Muscle layer of colon (tissue), 2 donors: Measurements from ENCODE around the gene TRIM4.
"Not testable (repeated sequence)": the region's sequence is repeated elsewhere in the genome, so short reads cannot be mapped to it uniquely, and the experiment has no call there.

Experiments
- H3K27ac ChIP-seq: one replicate; pipeline ENCODE4 v1.7.0; 2013; ENCODE audit warnings: low read depth, mild to moderate bottlenecking, low read length, moderate library complexity
- H3K27me3 ChIP-seq, 2 donors: one replicate each; pipeline ENCODE4 v1.7.0; 2013; ENCODE audit warnings: low read length in 2 of 2, mild to moderate bottlenecking in 2 of 2; ENCODE audit not compliant: insufficient read depth in 2 of 2, control insufficient read depth in 1 of 2
- H3K36me3 ChIP-seq: one replicate; pipeline ENCODE4 v1.7.0; 2013; ENCODE audit warnings: mild to moderate bottlenecking, low read length; ENCODE audit not compliant: insufficient read depth
- H3K4me1 ChIP-seq: one replicate; pipeline ENCODE4 v1.7.0; 2013; ENCODE audit warnings: mild to moderate bottlenecking, low read length; ENCODE audit not compliant: insufficient read depth
- H3K4me3 ChIP-seq, 2 donors: one replicate each; pipeline ENCODE4 v1.7.0; 2013; ENCODE audit warnings: low read length in 2 of 2, low read depth in 1 of 2, mild to moderate bottlenecking in 1 of 2, moderate library complexity in 1 of 2
- H3K9ac ChIP-seq: one replicate; pipeline ENCODE4 v1.7.0; 2013; ENCODE audit warnings: low read length
- H3K9me3 ChIP-seq: one replicate; pipeline ENCODE4 v1.7.0; 2013; ENCODE audit warnings: mild to moderate bottlenecking, low read length
- donor health status: abdominal sarcoma.
- donor health status: Adenocarcinoma of cecum.

The TRIM4 gene

GRCh38 chr7:99938296-99938695 lies 19.0 kb upstream of the TRIM4 start:
- no peak overlapping the region for H3K27ac ChIP-seq
- H3K36me3 ChIP-seq: no peaks in the 10 kb centered on the region
- H3K9me3 ChIP-seq: no peaks in the 10 kb centered on the region
- no peaks in the 10 kb centered on the region for H3K4me1 ChIP-seq
- no peaks in the 10 kb centered on the region for H3K27me3 ChIP-seq
- no peak overlapping the region for H3K4me3 ChIP-seq
- H3K9ac ChIP-seq: no peak overlapping the region

- not testable (repeated sequence) for H3K27me3 ChIP-seq, H3K4me3 ChIP-seq, H3K27ac ChIP-seq, H3K9me3 ChIP-seq, H3K4me1 ChIP-seq, H3K36me3 ChIP-seq, H3K9ac ChIP-seq
Measured at GRCh38 chr7:99935009-99935408, 15.7 kb upstream of the TRIM4 start.

GRCh38 chr7:99930376-99930775 lies 11.0 kb upstream of the TRIM4 start:
- Histone ChIP-seq H3K4me1 (peaks cover 7% of the 10 kb centered on the region), H3K27me3 (no peaks in the 10 kb centered on the region), H3K4me3 (no peak overlapping the region), H3K9me3 (no peaks in the 10 kb centered on the region), H3K9ac (no peak overlapping the region), H3K27ac (no peak overlapping the region), H3K36me3 (no peaks in the 10 kb centered on the region)

- no peak overlapping the region for H3K9ac ChIP-seq
- H3K4me1 ChIP-seq: peaks cover 7% of the 10 kb centered on the region
- no peaks in the 10 kb centered on the region for H3K9me3 ChIP-seq
- H3K36me3 ChIP-seq: no peaks in the 10 kb centered on the region
- no peaks in the 10 kb centered on the region for H3K27me3 ChIP-seq
- peak overlapping the region in 1 of 2 donors; percentile 12 for H3K4me3 ChIP-seq
- H3K27ac ChIP-seq: no peak overlapping the region
Measured at GRCh38 chr7:99929730-99930053, 10.4 kb upstream of the TRIM4 start.

- Histone ChIP-seq H3K4me1 (peaks cover 7% of the 10 kb centered on the region), H3K27ac (no peak within 1 kb of the TSS), H3K4me3 (peak within 1 kb of the TSS in 1 of 2 donors; percentile 12), H3K27me3 (no peaks in the 10 kb centered on the region), H3K36me3 (no peaks in the 10 kb centered on the region), H3K9ac (no peak within 1 kb of the TSS), H3K9me3 (no peaks in the 10 kb centered on the region)
Measured at GRCh38 chr7:99928994-99929729, 9.8 kb upstream of the TRIM4 start, which contains the start of gene GJC3. Gene GJC3, minus strand, starts transcription at chr7:99929620. Its CDS starts 0 bp downstream, at chr7:99929620.

- Histone ChIP-seq H3K36me3 (no peaks in the 10 kb centered on the region), H3K27me3 (no peaks in the 10 kb centered on the region), H3K9ac (no peak overlapping the region), H3K4me3 (no peak overlapping the region), H3K9me3 (no peaks in the 10 kb centered on the region), H3K27ac (no peak overlapping the region), H3K4me1 (peaks cover 7% of the 10 kb centered on the region)
Measured at GRCh38 chr7:99928188-99928587, 8.9 kb upstream of the TRIM4 start.

GRCh38 chr7:99927536-99927935 lies 8.2 kb upstream of the TRIM4 start:
- Histone ChIP-seq H3K27me3 (no peaks in the 10 kb centered on the region), H3K36me3 (no peaks in the 10 kb centered on the region), H3K4me1 (peaks cover 7% of the 10 kb centered on the region), H3K9ac (no peak overlapping the region), H3K4me3 (no peak overlapping the region), H3K9me3 (no peaks in the 10 kb centered on the region), H3K27ac (no peak overlapping the region)

- Histone ChIP-seq H3K9ac (no peak overlapping the region), H3K27me3 (no peaks in the 10 kb centered on the region), H3K36me3 (no peaks in the 10 kb centered on the region)
Measured at GRCh38 chr7:99926321-99926720, 7.0 kb upstream of the TRIM4 start.

GRCh38 chr7:99923200-99923599 lies 3.9 kb upstream of the TRIM4 start:
- no peaks in the 10 kb centered on the region for H3K36me3 ChIP-seq
- H3K9me3 ChIP-seq: no peaks in the 10 kb centered on the region
- H3K4me3 ChIP-seq: no peak overlapping the region
- H3K27me3 ChIP-seq: no peaks in the 10 kb centered on the region
- peaks cover 10% of the 10 kb centered on the region for H3K4me1 ChIP-seq
- no peak overlapping the region for H3K9ac ChIP-seq
- H3K27ac ChIP-seq: no peak overlapping the region

More at GRCh38 chr7:99926321-99926720, 7.0 kb upstream of the TRIM4 start:
- Histone ChIP-seq H3K4me3 (no peak overlapping the region), H3K9me3 (no peaks in the 10 kb centered on the region), H3K27ac (no peak overlapping the region), H3K4me1 (peaks cover 7% of the 10 kb centered on the region)

GRCh38 chr7:99920149-99920548 lies 819 bp upstream of the TRIM4 start:
- H3K4me1 ChIP-seq: peaks cover 32% of the 10 kb centered on the region
- no peaks in the 10 kb centered on the region for H3K9me3 ChIP-seq
- H3K36me3 ChIP-seq: peaks cover 18% of the 10 kb centered on the region
- H3K9ac ChIP-seq: peak overlapping the region; percentile 51
- no peak overlapping the region for H3K27ac ChIP-seq
- H3K27me3 ChIP-seq: no peaks in the 10 kb centered on the region
- peak overlapping the region; percentile 82 to 86 for H3K4me3 ChIP-seq

GRCh38 chr7:99919814-99920112 lies 433 bp upstream of the TRIM4 start:
- H3K4me3 ChIP-seq: peak overlapping the region; percentile 82 to 86
- H3K4me1 ChIP-seq: peaks cover 32% of the 10 kb centered on the region
- peak overlapping the region; percentile 51 for H3K9ac ChIP-seq
- no peaks in the 10 kb centered on the region for H3K9me3 ChIP-seq
- H3K27me3 ChIP-seq: no peaks in the 10 kb centered on the region
- peaks cover 20% of the 10 kb centered on the region for H3K36me3 ChIP-seq
- H3K27ac ChIP-seq: peak overlapping the region; percentile 93

- Histone ChIP-seq H3K9ac (no peak overlapping the region), H3K36me3 (peaks cover 38% of the 10 kb centered on the region), H3K9me3 (no peaks in the 10 kb centered on the region), H3K4me1 (peaks cover 6% of the 10 kb centered on the region), H3K4me3 (no peak overlapping the region), H3K27me3 (no peaks in the 10 kb centered on the region), H3K27ac (no peak overlapping the region)
Measured at GRCh38 chr7:99910976-99911375, 8.4 kb downstream of the TRIM4 start.
